NCI-H2081 treated with DMSO at 0.1 percent for 48 hours (cell line): Measurements from ENCODE around the gene TSTD2.
"Not testable (repeated sequence)": the region's sequence is repeated elsewhere in the genome, so short reads cannot be mapped to it uniquely, and the experiment has no call there.

Experiments
- DNase-seq: peaks from one replicate; lab custom pipeline; 2025; lab: John Stamatoyannopoulos, UW

Gene TSTD2

GRCh38 chr9:97630591-97630990 is 2.6 kb downstream of the TSTD2 start:
- DNase-seq = no peak

- no peak for DNase-seq
These were observed 4.0 kb downstream of the TSTD2 start for GRCh38 chr9:97629156-97629555.

- DNase-seq = no peak
These were observed 4.5 kb downstream of the TSTD2 start for GRCh38 chr9:97628668-97629067.

DNA sequence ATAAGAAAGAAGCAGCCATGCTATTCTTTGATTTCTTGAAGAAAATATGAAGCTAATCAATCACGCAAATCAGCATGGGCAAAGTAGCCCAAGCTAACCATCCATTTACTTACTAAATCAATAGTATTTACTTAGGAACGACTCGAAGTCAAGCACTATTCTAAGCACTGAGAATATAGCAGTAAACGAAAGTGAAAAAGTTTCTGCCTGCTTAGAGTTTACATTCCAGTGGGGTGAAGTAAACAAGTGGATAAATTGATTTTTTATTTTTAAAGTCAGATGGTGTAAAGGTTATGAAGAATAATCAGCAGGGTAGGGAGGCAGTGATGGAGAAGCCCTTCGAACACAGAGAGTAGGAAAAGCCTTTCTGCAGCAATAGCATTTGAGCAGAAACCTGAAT is 5.5 kb downstream of the TSTD2 start:
- DNase-seq = no peak

DNA sequence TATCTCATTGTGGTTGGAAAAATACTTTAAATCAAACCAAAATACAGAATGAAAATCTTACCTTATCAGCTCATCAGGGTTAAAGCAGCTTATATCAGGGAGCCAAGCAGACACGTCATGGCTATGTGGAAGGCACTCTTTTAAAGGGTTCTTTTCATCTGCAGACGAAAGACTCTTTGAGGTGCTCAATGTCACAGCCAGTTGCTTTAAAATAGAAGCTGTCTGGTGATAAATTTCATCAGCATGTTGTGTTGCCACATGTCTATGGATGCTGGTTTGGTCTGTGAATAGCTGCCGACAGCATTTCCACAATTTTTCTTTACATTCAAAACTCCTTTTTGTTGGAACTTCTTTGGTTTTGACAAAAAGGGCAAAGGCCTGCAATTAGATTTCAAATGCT is 7.5 kb downstream of the TSTD2 start:
- no peak for DNase-seq

GRCh38 chr9:97623946-97624345 is 9.2 kb downstream of the TSTD2 start:
- DNase-seq = no peak

GRCh38 chr9:97622483-97622882 is 10.7 kb downstream of the TSTD2 start:
- DNase-seq = not testable (repeated sequence)

DNA sequence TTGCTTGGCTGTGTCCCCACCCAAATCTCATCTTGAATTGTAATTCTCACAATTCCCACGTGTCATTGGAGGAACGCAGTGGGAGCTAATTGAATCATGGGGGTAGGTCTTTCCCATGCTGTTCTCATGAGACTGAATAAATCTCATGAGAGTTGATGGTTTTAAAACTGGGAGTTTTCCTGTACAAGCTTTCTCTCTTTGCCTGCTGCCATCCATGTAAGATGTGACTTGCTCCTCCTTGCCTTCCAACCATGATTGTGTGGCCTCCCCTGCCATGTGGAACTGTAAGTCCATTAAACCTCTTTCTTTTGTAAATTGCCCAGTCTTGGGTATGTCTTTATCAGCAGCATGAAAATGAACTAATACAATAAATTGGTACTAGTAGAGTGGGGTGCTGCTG is 13.1 kb downstream of the TSTD2 start:
- DNase-seq = not testable (repeated sequence)

GRCh38 chr9:97617939-97618416 is 15.2 kb downstream of the TSTD2 start:
- no peak for DNase-seq

DNA sequence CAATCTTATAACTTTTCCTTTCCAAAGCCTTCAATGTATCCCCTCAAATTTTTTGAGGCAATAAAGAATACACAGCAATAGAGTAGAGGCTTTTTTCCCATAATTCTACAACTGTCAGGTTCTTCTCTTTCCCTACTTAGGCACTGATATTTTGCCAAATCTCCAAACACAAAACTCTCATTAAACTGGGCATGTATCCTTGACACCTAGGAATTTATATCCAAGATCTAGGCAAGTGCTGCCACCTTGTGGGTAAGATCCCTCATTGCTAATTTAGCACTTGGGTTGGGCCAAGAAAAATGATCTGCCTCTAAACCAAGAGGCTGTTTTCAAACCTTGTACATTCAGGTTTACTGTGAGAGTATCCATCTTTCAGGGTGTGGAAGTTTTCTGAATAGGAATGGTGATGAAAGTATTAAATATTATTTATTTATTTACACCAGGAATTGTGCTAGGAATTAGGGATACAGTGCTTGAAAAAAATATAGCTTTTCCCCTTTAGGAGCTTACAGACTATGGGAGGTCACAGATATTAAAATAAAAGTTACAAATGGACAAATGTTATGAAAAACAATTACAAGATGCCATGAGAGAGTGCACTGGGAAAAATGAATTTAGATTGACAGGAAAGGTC is 17.6 kb downstream of the TSTD2 start:
- DNase-seq = no peak

GRCh38 chr9:97604901-97605645 is 28.1 kb downstream of the TSTD2 start:
- DNase-seq = no peak

DNA sequence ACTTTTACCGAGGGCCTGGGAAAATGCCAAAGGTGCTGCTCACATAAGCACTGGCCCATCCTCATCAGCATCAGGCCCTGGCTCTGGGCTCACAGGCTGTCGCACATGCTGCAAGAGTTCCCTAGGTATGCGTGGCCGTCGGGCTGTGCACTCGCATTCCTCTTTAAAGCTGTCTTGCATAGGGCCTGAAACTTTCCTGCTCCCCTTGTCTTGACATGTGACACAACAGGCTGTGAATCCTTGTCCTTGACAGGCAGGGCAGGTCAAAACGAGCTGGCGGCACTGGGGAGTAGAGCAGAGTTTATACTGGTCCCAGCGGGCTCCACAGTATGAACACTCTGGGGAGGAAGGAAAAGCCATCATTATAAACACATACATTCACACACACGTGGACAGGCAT is 30.7 kb downstream of the TSTD2 start:
- no peak for DNase-seq

DNA sequence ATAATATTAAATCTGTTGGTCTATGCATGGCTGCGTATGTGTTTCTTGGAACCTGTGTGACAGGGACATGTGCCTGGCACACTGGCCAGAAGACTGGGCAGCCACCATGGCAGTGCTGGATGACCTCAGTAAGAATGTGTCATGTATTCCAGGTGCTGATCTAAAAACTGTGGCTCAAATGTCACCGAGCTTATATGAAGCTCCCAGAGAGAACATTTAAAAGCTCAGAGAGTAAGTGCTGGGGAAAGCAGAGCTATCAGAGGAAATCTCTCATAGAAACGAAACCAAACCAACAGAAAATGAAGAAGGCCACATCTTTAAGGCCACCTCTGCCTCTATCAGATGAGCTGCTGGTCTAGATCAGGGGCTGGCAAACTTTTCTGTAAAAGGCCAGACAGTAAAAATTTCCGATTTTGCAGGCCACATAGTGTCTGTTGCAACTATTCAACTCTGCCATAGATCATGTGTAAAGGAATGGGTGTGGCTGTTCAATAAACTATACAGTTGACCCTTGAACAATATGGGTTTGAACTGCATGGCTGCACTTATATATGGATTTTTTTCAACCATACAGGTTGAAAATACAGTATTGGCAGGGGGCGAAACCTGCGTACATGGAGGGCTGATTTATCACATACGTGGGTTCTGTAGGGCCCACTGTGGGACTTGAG is 31.8 kb downstream of the TSTD2 start:
- no peak for DNase-seq

- DNase-seq = no peak
These were observed 32.5 kb downstream of the TSTD2 start for GRCh38 chr9:97600531-97601227.

- no peak for DNase-seq
These were observed 33.8 kb downstream of the TSTD2 start for GRCh38 chr9:97599314-97599846.

DNA sequence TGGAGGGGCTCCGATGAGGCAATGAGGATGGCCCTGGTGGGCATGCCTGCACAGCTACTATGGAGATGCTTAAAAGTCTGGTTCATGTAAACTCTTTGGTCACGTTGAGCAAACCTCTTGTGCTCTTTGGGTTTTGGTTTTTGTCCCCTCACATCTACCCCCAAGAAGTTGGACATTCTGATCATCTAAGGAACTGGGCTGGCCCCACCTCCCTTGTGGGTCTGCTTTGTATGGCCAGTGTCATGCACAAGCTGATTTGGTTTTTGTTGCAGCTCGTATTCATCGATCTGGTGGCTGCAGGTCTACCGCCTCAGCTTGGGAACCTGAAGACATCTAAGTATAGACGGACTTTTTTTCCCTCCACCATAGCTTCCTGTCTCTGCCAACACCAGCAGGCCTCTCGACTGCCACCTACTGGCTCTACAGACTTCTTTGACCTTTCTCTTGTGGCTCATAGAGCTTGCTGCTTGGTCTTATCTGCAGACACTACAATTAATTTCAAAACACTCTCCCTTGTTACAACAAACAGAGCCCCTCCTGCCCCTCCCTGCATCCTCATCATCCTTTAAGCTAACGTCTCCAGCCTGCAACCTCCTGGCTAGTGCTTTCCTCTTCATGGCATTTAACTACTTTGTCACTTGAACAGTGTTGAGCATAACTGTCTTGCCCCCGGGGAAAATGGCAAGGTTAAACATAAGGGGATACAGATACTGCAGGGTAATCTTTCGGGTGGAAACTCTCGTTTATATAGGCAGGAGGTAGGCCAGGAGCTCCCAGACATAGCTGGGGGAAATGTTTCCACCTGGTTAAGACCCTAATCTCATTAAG is 34.5 kb downstream of the TSTD2 start:
- DNase-seq = no peak

DNA sequence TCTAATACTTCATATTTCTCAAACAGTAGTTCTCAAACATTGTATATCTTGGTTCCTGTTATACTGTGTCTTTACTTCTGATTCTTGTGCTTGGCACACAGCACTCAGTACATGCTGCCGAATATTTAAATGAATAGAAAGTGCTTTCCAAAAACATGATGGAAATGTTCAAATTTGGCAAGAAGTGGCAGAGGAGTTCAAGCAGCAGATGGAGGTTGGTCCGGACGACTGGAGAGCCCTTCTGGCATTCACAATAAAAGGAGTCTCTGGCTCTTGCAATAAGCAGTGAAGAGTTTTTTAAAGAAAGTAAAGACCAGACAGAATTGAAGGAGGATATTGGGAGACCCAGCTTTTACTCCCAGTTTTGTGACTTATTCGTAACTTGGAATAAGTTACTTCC is 36.3 kb downstream of the TSTD2 start:
- no peak for DNase-seq

DNA sequence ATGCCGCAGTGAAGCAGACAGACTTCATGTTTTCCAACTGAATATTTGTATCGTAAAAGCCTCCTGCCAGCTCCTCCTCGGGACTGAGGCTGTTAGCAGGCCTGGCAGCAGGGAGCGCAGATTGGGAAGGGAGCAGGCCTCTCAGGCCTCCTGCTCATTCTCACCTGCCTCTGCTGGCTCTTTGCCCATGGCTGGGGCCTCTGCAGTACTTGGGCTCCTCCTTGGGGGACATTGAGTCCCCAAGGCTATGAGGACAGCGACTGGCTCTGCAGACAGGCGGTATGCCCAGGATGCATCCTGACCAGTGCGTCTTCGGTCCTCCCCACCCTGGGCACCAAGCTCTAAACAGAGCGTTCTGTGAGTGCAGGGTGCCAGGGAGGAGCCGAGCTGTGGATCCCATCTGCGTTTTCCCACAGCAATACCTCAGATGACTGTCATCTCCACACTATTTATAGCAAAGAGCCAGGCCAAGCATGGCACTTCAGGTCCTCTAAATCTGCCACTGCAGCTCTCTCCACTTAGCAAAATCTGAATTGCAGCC is 38.7 kb downstream of the TSTD2 start:
- no peak for DNase-seq

DNA sequence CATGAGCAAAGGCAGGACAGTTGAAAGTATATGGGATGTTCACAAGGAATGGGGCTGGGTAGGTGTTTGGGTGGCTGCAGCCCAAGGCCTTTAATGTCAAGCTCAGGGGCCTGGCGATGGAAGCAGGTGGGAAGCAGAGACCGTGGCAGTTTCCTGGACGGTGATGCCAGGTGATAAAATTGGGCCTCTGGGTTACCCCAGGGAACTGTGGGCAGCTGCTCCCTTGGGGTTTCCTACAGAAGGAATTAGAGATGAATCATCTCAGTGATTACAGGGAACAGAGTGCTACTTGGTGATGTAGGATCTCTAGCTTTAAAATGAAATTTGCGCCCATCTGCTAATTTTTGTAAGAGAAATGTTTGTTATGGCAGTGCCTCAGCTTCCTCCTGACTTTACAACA is 39.2 kb downstream of the TSTD2 start:
- no peak for DNase-seq

GRCh38 chr9:97592126-97592525 is 41.0 kb downstream of the TSTD2 start:
- no peak for DNase-seq

DNA sequence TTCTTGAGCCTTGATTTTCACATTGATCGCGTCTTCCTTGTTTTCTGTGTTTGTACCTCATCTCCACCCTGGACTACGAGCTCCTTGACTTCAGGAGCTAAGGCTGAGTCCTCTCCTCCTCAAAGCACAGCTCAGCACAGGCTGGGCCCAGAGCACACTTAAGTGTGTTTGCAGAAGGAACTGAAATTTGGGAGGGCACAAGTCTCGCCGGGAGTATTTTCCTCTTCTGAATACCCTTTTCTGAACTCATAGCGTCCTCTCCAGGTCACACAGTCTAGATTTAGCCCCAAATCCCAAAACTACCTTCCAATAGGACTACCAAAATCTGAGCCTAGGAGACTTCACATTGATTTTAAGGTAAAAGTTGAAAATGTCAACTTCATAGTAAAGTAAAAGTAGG is 41.6 kb downstream of the TSTD2 start:
- no peak for DNase-seq
